ENCODE measurements around the gene PRPH2. TPM values are rescaled to one million over a fixed set of nuclear protein-coding genes. Genes with fewer than 3 reads are reported as not detected.

Gene PRPH2
- total and polyA plus RNA-seq, 2 of the 13 experiments (the other 11 are each of a cell fraction or from before 2014, with no cell fraction given) = 0.03 to 0.04 TPM

- TF ChIP-seq, protein P1, sequence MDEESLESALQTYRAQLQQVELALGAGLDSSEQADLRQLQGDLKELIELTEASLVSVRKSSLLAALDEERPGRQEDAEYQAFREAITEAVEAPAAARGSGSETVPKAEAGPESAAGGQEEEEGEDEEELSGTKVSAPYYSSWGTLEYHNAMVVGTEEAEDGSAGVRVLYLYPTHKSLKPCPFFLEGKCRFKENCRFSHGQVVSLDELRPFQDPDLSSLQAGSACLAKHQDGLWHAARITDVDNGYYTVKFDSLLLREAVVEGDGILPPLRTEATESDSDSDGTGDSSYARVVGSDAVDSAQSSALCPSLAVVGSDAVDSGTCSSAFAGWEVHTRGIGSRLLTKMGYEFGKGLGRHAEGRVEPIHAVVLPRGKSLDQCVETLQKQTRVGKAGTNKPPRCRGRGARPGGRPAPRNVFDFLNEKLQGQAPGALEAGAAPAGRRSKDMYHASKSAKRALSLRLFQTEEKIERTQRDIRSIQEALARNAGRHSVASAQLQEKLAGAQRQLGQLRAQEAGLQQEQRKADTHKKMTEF (CRISPR knock-in tag; IDR thresholded peaks at IDR 0.05) = no peak; the same call in 1 of the 2 replicates
- TF ChIP-seq ZNF12 (CRISPR knock-in tag; IDR thresholded peaks at IDR 0.05) = no peak
- TF ChIP-seq ZSCAN31 (CRISPR knock-in tag; IDR thresholded peaks at IDR 0.05; ENCODE audit: low read depth) = no peak
- TF ChIP-seq MTA1 (CRISPR knock-in tag; IDR thresholded peaks at IDR 0.05; ENCODE audit: borderline replicate concordance) = no peak
- no peak for TF ChIP-seq ZNF24 (IDR thresholded peaks at IDR 0.05)
- peak; percentile 86; the same call in 1 of the 2 replicates for TF ChIP-seq MYNN (CRISPR knock-in tag; IDR thresholded peaks at IDR 0.05; ENCODE audit: low read depth)
- no peak for TF ChIP-seq KDM1A (CRISPR knock-in tag; IDR thresholded peaks at IDR 0.05)
- TF ChIP-seq LCORL (IDR thresholded peaks at IDR 0.05) = no peak
- no peak for TF ChIP-seq LCORL (CRISPR knock-in tag; IDR thresholded peaks at IDR 0.05)
- TF ChIP-seq MXD1 (CRISPR knock-in tag; IDR thresholded peaks at IDR 0.05) = no peak
- TF ChIP-seq, protein P2, sequence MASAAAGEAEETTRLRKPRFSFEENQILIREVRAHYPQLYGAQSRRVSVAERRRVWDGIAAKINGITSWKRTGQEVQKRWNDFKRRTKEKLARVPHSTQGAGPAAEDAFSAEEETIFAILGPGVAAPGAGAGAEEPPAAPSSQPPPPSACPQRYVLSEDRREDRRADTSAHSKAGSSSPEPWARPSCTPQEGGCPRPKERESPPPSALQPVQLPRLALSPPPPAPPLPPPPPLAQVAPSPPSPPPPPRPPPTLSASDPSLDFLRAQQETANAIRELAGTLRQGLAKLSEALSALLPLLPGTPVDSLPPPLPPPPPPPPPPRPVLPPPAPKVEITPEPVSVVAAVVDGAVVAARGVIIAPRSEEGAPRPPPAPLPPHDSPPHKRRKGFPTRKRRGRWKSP (CRISPR knock-in tag; IDR thresholded peaks at IDR 0.05) = 0 out of 2 replicates have a peak, but pooled peaks have one; percentile 32
- TF ChIP-seq IRF1 (CRISPR knock-in tag; IDR thresholded peaks at IDR 0.05; ENCODE audit: low read depth) = no peak
- no peak; the same call in 1 of the 2 replicates for TF ChIP-seq TFAP4 (IDR thresholded peaks at IDR 0.05; ENCODE audit: borderline replicate concordance, low read depth)
- peak; percentile 68 for TF ChIP-seq RFX5 (IDR thresholded peaks at IDR 0.05; ENCODE audit: low read depth, low read length)
- no peak for TF ChIP-seq ZFP1 (CRISPR knock-in tag; IDR thresholded peaks at IDR 0.05)
- TF ChIP-seq ZBTB26 (CRISPR knock-in tag; IDR thresholded peaks at IDR 0.05; ENCODE audit: borderline replicate concordance) = peak; percentile 87; the same call in 1 of the 2 replicates
- peak; percentile 65 for TF ChIP-seq TEAD3 (CRISPR knock-in tag; optimal IDR thresholded peaks at IDR 0.05; ENCODE audit: borderline replicate concordance)
- TF ChIP-seq ZNF251 (CRISPR knock-in tag; IDR thresholded peaks at IDR 0.05) = 0 out of 2 replicates have a peak, but pooled peaks have one; percentile 83
Observed at GRCh38 chr6:42745640-42746462, 23.5 kb upstream of the PRPH2 start, which contains the start of gene TBCC (continued).
